Measurements from ENCODE around the gene PAX7.
"Not testable (repeated sequence)": the region's sequence is repeated elsewhere in the genome, so short reads cannot be mapped to it uniquely, and the experiment has no call there.

The PAX7 gene

DNA sequence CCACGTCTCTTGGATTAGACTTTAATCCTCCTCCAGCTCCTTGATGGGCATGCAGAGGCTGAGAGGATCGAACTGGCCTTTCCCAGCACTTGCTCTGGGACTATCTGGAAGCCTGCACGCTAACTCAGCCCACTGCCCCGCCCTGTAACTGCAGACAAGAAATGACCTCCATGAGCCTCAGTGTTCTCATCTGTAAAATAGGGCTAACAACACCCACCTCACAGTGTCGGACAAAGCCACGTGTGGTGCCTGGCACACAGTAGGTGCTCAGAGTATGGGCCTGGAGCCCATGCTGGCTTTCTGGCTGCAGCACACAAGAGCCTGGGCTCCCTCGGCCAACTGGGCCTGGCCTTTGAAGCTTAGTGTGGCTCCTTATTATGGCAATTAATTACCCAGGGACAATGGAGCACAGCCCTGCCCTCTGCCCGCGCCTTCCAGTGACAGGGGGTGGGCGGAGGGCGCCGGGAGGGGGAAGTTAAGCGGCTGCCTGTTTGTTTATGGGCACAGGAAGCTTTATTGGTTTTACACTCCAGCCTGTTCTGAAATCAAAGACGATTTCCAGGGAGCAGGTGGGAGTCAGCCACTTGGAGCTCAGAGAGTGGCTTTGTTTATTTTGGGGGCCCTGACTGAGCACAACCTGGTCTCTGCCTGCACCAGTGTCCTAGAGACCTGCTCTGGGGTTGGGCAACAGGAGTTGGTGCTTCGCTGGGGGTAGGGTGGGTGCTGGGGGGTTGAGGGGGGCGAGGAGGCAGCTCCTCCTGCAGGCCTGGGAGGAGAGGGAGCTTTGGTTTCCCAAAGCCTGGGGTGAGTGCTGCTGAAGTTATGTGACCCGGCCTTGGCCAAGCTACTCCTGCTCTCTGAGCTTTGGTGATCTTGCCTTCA, 31.0 kb downstream of the PAX7 start:
- no peak for DNase-seq (ENCODE audit: low read depth)

DNA sequence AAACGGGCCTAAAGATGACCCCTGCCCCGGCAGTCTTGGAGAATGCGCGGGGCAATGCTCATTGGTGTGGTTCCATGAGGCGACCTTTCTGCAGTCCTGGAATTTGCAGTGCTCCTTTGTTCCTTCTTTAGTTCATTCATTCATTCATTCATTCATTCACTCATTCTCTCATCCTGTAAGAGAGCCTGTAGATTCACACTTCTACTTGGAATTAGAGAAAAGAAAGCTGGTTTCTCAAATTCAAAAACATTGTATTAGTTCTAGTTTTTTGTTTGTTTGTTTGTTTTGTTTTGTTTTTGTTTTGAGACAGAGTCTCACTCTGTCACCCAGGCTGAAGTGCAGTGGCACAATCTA, 31.6 kb downstream of the PAX7 start:
- no peak for DNase-seq (ENCODE audit: low read depth)

DNA sequence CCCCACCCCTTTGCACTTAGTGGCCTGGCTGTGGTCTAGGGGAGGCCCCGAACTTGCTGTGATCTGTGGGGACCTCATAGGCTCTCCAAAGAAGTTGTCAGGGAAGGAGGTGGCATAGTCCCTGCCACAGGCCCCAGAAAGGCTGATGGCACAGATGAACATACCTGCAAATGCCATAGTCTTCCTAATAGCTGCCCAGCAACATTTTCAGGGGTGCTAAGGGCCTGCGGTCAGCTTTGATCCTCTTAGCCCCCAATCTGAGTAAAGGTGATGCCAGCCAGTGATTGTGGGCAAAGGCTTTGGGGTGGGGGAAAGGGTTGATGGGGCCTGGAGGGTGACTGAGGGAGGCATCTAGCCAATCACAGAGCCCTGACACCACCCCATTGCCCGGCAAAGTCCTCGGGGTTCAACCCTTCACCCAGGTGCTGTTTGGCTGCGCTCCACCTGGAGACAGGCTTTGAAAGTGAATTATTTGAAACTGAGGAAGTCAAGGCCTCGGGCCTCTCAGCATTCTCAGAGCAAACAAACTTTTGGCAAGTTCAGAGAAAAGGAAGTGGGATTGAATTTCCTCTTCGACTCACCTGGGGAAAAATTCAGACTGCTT, 35.8 kb downstream of the PAX7 start:
- DNase-seq (ENCODE audit: low read depth) = no peak

DNA sequence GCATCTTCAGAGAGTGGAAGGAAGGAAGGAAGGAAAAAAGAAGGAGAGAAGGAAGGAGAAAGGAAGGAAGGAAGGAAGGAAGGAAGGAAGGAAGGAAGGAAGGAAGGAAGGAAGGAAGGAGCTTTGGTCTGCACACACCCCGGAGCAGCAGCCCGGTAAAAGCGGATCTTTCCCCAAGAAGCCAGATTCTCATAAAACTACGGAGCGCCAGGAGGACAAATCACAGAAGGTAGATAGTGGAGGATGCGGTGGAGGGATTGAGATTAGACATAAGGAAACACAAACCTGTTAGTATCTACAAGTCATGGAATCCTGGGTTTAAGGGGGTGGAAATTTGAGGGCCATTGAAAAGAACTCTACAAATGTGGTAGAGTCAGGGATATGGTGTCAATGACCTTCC, 36.7 kb downstream of the PAX7 start:
- no peak for DNase-seq (ENCODE audit: low read depth)

DNA sequence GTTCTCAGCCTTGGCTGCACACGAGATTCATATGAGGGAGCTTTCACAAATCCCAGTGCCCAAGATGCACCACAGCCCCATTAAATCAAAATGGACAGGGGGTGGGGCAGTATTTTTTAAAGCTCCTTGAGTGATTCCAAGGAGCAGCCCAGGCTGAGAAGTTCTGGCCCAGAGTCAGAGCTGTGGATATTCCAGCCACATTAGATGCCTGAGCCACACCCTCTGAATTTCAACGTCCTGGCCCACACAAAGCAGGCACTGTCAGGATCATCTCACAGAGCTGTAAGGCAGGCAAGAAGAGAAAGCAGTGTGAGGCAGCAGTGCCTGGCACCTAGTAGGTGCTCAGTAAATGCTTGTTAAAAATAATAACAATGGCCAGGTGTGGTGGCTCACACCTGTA, 37.4 kb downstream of the PAX7 start:
- DNase-seq (ENCODE audit: low read depth) = no peak

DNA sequence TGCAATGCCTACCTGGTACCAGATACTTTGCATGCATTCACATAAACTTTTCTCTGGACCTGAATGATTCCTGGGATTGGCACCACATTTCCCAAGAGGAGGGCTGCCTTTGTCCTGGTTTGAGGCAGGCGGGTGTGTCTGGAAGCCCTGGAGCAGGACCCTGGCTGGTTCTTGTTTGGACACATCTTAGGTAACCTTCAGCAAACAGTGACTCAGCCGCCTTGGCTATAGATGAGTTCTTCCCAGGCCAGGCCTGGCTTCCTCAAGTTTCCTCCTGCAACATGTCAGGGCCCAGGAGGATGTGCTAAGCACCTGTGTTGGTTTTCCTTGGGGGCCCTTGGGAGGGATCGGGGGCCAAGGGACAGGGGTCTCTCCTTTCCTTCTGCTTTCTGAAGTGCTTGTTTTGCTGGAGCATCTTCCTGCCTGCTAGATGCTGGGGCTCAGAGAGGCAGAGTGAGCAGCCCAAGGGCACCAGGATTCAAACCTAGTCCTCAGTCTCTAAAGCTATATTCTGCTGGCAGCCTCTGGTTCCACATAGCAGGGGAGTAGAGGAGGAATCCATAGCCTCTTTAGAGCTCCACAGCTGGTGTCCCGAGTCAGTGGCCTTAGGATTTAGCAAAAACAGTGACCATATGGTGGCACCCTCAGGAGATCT, 38.2 kb downstream of the PAX7 start:
- no peak for DNase-seq (ENCODE audit: low read depth)

DNA sequence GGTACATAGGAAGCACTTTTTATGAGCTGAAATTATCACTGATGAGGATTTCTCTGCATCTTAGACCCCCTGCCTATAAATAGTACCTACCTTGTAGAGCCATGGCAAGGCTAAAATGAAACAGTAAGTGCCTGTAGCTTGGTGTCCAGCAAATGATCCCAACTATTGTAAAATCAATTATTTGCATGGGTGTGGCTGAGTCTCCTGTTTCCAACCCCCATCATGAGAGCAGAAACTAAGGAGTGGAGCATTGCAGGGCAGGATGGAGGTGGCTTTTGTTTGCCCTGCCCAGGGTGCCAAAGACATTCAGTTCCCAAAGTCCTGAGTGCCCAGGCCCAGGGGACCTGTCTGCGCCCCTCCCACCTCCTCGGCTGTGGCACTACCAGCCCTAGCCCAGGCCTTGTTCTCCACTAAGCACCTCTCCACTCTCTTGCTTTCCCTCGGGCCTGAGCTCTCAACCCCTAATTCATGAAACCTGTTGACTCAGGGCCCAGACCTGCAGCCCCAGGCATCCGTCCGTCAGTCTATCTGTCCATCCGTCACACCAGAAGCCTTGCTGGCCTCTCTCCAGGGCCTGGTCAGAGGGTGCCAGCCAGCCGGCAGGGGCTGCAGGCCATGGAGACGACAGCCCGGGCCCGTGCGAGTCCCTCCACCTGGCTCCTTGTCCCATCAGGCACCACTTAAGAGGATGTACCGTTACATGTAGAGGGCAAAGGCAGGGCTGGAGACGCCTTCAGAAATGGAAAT, 39.6 kb downstream of the PAX7 start:
- DNase-seq (ENCODE audit: low read depth) = no peak

DNA sequence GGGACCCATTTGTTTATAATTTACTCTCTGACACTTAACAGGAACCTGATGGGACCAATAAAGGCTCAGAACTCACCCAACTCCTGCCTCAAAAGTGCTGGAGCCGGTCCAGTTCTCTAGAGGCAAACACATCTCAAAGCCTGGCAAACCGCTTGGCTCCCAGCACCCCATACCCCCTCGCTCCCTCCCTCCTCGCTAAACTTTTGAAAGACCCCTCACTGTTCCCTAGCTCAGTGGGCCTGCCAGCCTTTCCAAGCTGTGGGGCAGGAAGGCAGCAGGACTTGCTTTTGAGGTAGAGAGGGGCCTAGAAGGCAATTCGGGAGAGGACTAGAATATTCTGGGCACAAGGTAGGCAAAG, 40.2 kb downstream of the PAX7 start:
- no peak for DNase-seq (ENCODE audit: low read depth)

DNA sequence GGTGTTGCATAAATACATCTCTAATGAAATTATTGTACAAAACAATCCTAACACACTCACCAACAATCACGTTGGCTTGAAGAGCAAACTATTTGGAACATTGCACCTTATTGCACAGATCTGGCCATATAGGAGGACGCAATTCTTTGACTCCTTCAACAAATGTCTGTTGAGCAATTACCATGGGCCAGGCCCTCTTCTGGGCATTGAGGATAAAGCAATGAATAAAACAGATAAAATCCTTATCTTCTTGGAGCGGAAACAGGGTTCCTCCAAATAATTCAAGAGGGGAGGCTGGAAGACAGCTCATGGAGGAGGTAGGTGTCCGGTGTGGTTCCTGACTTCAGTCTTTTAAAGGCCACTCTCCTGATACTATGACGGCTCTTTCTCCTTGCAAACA, 43.3 kb downstream of the PAX7 start:
- DNase-seq (ENCODE audit: low read depth) = no peak

DNA sequence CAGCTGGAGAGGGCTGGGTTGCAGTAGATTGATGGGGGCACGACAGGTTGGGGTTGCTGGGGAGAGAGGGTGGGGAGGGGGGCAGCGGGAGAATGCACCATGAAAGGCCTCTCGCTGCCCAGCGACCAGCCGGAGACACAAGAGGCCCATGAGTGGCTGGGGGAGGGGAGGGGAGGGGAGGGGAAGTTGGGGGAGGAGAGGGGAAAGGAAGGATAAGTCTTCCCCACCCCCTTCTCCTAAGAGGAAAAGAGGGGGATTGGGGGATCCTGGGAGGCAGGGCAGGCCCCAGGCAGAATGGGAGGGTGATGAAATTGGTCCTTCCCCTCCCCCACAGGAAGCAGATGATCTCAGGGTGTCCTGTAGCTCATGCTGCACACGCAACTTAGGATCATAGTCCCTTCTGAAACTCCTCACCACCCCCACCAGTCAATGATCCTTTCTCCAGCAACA, 45.7 kb downstream of the PAX7 start:
- DNase-seq (ENCODE audit: low read depth) = no peak

DNA sequence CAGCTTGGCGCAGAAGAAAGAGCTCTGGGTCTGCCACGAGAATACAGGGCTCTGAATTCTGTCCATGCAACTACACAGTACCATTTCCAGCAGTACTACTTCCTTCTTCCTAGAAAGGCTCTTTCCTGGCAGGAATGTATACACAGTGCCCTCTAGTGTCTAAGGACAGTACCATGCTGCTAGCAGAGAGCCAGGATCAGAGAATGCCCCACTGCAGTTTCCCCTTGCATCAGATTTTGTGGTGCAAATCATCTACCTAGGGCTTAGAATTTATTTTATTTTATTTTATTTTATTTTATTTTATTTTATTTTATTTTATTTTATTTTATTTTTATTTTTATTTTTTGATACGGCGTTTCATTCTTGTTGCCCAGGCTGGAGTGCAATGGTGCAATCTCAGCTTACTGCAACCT, 50.8 kb downstream of the PAX7 start:
- DNase-seq (ENCODE audit: low read depth) = no peak

DNA sequence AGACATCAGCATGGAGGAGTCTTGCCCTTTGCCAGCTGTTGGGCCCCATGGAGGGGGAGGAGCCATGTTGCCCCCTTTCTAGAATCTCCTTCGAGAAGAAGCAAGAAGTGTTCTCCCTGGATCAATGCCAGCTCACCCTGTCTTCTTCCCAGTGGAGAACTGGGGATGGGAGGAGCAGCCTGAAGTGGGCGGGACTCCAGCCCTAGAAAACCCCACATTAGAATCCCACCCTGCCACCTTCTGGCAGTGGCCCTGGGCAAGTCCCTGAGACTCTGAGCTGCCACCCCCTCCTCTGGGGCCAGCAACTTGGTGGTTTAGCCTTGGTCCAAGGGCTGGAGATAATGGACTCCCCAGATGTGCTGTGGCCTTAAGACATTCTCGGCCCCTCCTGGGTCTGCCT, 51.7 kb downstream of the PAX7 start:
- no peak for DNase-seq (ENCODE audit: low read depth)

DNA sequence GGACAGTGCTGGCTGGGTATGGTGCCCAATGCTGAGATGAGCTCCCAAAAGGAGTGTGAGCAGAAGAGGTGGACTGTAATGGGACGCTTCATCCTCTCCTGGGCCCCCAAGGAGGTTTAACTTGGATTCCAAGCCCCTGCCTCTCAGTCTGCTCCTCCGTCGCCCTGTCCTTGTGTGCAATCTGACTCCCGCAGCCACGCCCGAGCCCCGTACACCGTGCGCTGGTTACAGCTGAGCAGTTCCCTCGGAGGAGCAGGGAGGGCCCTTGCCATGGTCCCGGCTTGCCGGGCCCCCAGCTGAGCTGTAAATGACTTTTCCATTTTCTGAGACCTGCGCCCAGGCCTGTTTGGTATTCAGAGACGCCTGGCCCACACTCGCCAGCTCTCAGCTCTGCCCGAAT, 53.7 kb downstream of the PAX7 start:
- DNase-seq (ENCODE audit: low read depth) = no peak

DNA sequence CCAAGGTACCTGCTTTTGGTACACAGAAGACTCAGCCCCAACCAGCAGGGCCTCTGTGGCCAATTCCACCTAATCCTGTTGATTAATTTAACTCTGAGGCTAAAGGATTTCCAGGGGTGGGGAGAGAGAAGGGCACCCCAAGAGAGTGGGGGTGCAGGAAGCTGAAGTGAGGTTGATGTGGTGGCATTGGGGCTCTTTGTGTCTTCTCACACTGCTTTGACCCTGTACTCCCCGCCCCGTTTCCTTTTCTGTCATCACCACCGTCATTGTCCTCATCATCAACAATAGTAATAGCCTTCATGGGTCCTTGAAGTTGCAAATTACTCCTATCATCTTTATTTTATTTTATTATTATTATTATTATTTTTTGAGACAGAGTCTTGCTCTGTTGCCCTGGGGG, 55.9 kb downstream of the PAX7 start:
- DNase-seq (ENCODE audit: low read depth) = no peak

DNA sequence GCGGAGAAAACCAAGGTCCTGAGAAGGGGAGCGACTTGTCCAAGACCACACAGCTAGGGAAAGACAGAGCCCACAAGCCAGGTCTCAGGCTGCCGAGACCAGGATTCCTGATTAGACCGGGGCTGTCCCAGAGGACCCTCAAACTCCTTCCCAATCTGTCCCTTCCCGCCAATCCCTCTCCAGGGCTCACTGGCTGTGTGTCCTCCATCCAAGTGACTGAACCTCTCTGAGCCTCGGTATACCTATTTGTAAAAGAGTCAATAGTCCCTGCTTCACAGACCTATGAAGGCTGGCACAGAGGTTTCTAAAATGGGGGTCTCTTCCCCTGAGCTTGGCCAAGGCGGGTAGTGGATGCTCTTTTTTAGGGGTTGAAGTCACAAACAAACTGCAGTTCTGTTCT, 56.6 kb downstream of the PAX7 start:
- DNase-seq (ENCODE audit: low read depth) = no peak

DNA sequence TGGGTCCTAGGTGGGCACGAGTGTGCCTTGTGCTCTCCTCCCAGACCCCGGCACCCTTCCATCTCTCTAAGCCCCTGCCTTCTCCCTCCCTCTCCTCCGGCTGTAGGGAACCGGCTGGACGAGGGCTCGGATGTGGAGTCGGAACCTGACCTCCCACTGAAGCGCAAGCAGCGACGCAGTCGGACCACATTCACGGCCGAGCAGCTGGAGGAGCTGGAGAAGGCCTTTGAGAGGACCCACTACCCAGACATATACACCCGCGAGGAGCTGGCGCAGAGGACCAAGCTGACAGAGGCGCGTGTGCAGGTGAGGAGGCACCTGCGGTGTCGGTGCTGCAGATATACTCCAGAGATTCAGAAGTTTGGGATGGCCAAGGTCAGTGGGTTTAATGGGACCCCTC, 61.0 kb downstream of the PAX7 start:
- DNase-seq (ENCODE audit: low read depth) = no peak

DNA sequence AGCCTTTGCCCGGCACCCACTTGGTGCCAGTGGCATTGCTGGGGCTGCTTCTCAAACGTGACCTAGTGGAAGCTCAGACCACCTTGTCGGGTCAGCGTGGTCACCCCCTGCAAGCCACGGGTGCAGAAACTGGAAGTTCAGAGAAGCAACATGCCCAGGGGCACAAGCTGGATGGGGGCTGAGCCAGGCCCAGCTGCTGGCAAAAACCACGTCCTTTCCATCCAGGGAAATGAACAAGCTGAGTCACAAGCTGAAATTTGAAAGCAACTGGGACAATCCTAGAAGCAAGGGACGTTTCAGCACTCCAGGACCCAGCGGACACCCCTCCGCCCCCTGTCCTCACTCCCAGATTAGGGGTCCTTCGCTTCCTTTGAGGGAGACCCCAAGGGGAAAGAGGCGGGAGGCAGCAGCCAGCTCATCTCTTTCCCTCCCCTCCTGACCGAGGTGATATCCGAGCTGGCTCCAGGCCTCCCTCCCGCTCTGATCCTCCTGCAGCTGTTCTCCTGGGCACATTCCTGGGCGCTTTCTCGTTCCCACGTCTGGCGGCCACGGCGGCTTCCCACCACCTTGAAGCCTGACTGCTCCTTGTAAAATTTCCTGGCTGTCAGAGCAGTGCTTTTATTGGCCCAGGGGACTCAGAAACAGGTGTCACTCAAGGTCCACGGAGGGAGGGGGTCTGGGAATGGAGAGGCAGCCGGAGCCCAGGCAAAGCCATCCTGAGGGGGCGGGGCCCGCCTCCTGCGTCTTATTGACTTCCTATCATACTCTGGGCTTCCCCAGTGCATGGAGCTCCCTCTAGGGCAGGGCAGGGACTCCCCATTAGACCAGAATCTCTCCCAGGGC, 62.8 kb downstream of the PAX7 start:
- no peak for DNase-seq (ENCODE audit: low read depth)

DNA sequence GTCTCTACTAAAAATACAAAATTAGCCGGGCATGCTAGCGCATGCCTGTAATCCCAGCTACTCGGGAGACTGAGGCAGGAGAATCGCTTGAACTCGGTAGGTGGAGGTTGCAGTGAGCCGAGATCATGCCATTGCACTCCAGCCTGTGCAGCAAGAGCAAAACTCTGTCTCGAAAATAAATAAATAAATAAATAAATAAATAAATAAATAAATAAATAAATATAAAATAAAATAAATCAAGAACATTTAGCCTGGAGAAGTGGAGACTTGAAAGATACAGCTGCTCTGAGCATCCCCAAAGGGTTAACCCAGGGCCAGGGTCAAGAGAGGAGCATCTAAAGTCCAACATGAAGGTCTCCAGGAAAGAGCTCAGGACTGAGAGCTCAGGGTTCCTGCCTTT, 63.6 kb downstream of the PAX7 start:
- not testable (repeated sequence) for DNase-seq (ENCODE audit: low read depth)

DNA sequence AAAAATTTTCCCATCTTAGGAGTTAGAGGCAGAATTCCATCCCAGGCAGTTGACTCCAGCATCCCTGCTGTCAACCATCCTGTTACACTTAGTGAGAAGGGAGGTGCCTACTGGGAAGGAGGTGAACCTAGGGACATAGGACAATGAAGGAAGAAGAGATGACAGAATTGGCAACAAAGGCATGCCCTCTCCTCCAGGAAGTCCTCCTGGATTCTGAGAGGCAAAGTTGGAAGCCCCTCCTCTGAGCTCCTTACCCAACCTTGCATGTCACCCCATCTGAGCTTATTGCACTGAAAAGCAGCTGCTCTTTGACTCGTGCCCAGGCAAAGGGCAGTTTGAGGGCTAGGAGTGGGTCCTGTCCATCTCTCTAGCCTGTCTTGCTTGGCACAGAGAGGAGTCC, 66.9 kb downstream of the PAX7 start:
- no peak for DNase-seq (ENCODE audit: low read depth)

DNA sequence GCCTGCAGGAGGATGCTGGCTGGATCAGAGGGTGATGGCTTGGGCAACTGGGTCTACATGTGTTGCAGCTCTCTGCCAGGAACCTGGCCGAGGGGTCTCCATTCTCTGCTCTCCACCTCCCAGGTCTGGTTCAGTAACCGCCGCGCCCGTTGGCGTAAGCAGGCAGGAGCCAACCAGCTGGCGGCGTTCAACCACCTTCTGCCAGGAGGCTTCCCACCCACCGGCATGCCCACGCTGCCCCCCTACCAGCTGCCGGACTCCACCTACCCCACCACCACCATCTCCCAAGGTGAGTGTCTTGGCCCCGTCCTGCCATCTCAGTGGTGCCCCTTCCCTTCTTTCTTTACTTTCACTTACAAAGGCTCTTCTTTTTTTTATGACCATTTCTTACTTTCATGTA, 69.9 kb downstream of the PAX7 start:
- DNase-seq (ENCODE audit: low read depth) = no peak

DNA sequence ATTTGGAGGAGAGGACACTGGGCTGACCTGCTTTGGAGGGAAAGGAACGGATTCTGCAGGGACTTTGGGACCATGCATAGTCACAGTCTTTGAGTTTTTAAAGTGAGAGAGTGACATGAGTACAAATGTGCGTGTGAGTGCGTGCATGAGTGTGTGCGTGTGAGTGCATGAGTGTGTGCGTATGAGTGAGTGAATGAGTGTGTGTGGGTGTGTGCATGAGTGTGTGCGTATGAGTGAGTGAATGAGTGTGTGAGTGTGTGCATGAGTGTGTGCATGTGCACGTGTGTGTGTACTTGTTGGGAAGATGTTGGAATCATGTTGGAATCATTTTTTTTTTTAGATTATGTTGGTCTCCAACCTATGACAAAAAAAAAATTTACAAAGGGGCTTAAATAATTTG, 70.5 kb downstream of the PAX7 start:
- DNase-seq (ENCODE audit: low read depth) = no peak
